IPS-20b (cell line): ENCODE data around the gene PDE1C.
"Not testable (repeated sequence)": the region's sequence is repeated elsewhere in the genome, so short reads cannot be mapped to it uniquely, and the experiment has no call there.

Source experiments
- H3K27ac ChIP-seq: one replicate; pipeline ENCODE4 v1.5.1; 2013; ENCODE audit warnings: low read length
- H3K27me3 ChIP-seq: 2 replicates; pipeline ENCODE4 v1.6.1; 2013; ENCODE audit warnings: mild to moderate bottlenecking, low read length, inconsistent platforms; ENCODE audit not compliant: insufficient read depth
- H3K36me3 ChIP-seq: 2 replicates; pipeline ENCODE4 v1.6.1; 2013; ENCODE audit warnings: low read depth, mild to moderate bottlenecking, inconsistent platforms, low read length, moderate library complexity; ENCODE audit not compliant: insufficient read depth
- H3K4me1 ChIP-seq: 2 replicates; pipeline ENCODE4 v1.6.1; 2013; ENCODE audit warnings: mild to moderate bottlenecking, control low read depth, inconsistent platforms, low read length, moderate library complexity; ENCODE audit not compliant: insufficient read depth
- H3K4me3 ChIP-seq: 2 replicates; pipeline ENCODE4 v1.5.1; 2013; ENCODE audit warnings: mild to moderate bottlenecking, low read length, inconsistent platforms
- H3K9ac ChIP-seq: 2 replicates; pipeline ENCODE4 v1.6.1; 2013; ENCODE audit warnings: low read depth, mild to moderate bottlenecking, inconsistent platforms, low read length, moderate library complexity
- H3K9me3 ChIP-seq: 2 replicates; pipeline ENCODE4 v1.6.1; 2013; ENCODE audit warnings: mild to moderate bottlenecking, low read depth, low read length, inconsistent platforms; ENCODE audit not compliant: insufficient read depth

PDE1C gene

GRCh38 chr7:32093415-32094408, 23.5 kb upstream of the PDE1C start:
- H3K36me3 ChIP-seq = no peaks in the 10 kb centered on the region
- H3K9ac ChIP-seq = no peak overlapping the region
- no peaks in the 10 kb centered on the region for H3K9me3 ChIP-seq
- H3K27me3 ChIP-seq = no peaks in the 10 kb centered on the region
- H3K4me3 ChIP-seq = no peak overlapping the region
- no peaks in the 10 kb centered on the region; the same call in 1 of the 2 replicates for H3K4me1 ChIP-seq
- no peak overlapping the region for H3K27ac ChIP-seq

- no peak overlapping the region for H3K9ac ChIP-seq
- H3K9me3 ChIP-seq = no peaks in the 10 kb centered on the region
Measured at GRCh38 chr7:32092346-32092745, 22.1 kb upstream of the PDE1C start.

GRCh38 chr7:32091608-32092210, 21.5 kb upstream of the PDE1C start:
- Histone ChIP-seq H3K27me3 (no peaks in the 10 kb centered on the region), H3K4me3 (no peak overlapping the region), H3K4me1 (no peaks in the 10 kb centered on the region; the same call in 1 of the 2 replicates), H3K9ac (no peak overlapping the region), H3K27ac (no peak overlapping the region), H3K9me3 (no peaks in the 10 kb centered on the region), H3K36me3 (no peaks in the 10 kb centered on the region)

More at GRCh38 chr7:32092346-32092745, 22.1 kb upstream of the PDE1C start:
- Histone ChIP-seq H3K27ac (no peak overlapping the region), H3K4me1 (no peaks in the 10 kb centered on the region; the same call in 1 of the 2 replicates), H3K36me3 (no peaks in the 10 kb centered on the region), H3K27me3 (no peaks in the 10 kb centered on the region), H3K4me3 (no peak overlapping the region)

GRCh38 chr7:32089678-32090077, 19.5 kb upstream of the PDE1C start:
- H3K27ac ChIP-seq = no peak overlapping the region
- H3K36me3 ChIP-seq = no peaks in the 10 kb centered on the region
- no peak overlapping the region for H3K4me3 ChIP-seq
- H3K9me3 ChIP-seq = no peaks in the 10 kb centered on the region
- H3K4me1 ChIP-seq = no peaks in the 10 kb centered on the region; the same call in 1 of the 2 replicates
- no peak overlapping the region for H3K9ac ChIP-seq
- H3K27me3 ChIP-seq = no peaks in the 10 kb centered on the region

- H3K27ac ChIP-seq = no peak overlapping the region
- H3K4me1 ChIP-seq = no peaks in the 10 kb centered on the region; the same call in 1 of the 2 replicates
- H3K36me3 ChIP-seq = no peaks in the 10 kb centered on the region
- no peaks in the 10 kb centered on the region for H3K9me3 ChIP-seq
- H3K27me3 ChIP-seq = no peaks in the 10 kb centered on the region
- H3K9ac ChIP-seq = no peak overlapping the region
- no peak overlapping the region for H3K4me3 ChIP-seq
Measured at GRCh38 chr7:32089256-32089655, 19.0 kb upstream of the PDE1C start.

GRCh38 chr7:32088451-32088881, 18.3 kb upstream of the PDE1C start:
- H3K9me3 ChIP-seq = no peaks in the 10 kb centered on the region
- no peaks in the 10 kb centered on the region for H3K27me3 ChIP-seq
- no peak overlapping the region for H3K4me3 ChIP-seq
- no peaks in the 10 kb centered on the region for H3K36me3 ChIP-seq
- H3K27ac ChIP-seq = no peak overlapping the region
- H3K9ac ChIP-seq = no peak overlapping the region
- no peaks in the 10 kb centered on the region; the same call in 1 of the 2 replicates for H3K4me1 ChIP-seq

DNA sequence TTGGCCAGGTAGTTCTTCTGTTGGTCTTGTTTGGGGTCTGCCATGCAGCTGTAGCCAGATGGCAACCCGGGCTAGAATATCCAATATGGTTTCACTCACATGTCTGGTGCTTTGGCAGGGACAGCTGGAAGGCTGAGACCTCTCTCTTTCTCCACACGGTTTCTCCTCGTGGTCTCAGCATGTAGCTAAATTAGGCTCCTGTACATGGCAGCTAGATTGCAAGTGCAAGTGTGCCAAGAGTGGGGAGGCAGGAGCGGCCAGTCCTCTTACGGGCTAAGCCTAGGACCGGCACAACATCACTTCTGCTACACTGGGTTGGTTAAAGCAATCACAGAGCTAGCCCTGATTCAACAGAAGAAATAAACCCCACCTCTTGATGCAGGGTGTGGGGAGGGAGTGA, 9.3 kb upstream of the PDE1C start:
- H3K4me1 ChIP-seq = no peaks in the 10 kb centered on the region
- no peak overlapping the region for H3K9ac ChIP-seq
- H3K9me3 ChIP-seq = peaks cover 17% of the 10 kb centered on the region
- peaks cover 5% of the 10 kb centered on the region; the same call in 1 of the 2 replicates for H3K27me3 ChIP-seq
- H3K27ac ChIP-seq = no peak overlapping the region
- H3K4me3 ChIP-seq = no peak overlapping the region
- no peaks in the 10 kb centered on the region for H3K36me3 ChIP-seq

DNA sequence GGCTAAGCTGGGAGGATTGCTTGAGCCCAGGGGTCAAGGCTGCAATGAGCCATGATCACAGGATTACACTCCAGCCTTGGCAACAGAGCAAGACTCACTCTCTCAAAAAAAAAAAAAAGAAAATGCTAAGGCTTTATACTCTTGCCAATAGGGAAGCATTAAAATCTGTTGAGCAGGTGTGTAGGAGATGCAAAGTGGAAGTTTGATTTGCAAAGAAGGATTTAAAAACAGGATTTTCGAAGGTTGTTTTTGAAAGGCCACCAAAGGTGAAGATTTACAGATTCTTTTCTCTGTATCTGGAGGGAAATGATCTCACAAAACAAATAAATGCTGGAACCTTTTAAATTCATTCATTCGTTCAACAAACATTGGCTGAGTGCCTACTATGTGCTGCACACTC, 8.6 kb upstream of the PDE1C start:
- Histone ChIP-seq H3K9me3 (peaks cover 17% of the 10 kb centered on the region), H3K4me1 (peaks cover 2% of the 10 kb centered on the region; the same call in 1 of the 2 replicates), H3K36me3 (no peaks in the 10 kb centered on the region), H3K4me3 (no peak overlapping the region), H3K27ac (no peak overlapping the region), H3K9ac (no peak overlapping the region), H3K27me3 (peaks cover 12% of the 10 kb centered on the region; the same call in 1 of the 2 replicates)

DNA sequence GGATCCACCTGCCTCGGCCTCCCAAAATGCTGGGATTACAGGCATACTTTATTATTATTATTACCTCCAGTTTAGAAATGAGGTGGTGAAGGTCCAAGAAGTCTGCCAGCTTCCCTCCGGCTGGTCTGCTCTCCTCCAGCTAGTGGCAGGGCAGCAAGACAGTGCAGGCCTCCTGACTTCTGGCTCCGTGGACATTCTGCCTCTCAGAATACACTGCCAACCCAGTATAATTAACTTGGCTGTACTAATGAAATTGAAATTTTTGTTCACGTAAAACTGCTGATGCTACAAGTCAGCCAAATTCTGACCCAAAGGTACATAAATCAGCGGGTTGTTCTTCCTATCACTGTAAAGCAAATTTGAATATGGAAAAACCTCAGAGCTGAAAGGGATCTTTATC, 7.6 kb upstream of the PDE1C start:
- Histone ChIP-seq H3K4me1 (peaks cover 2% of the 10 kb centered on the region; the same call in 1 of the 2 replicates), H3K27me3 (peaks cover 20% of the 10 kb centered on the region), H3K4me3 (no peak overlapping the region), H3K9ac (no peak overlapping the region), H3K36me3 (no peaks in the 10 kb centered on the region), H3K27ac (no peak overlapping the region), H3K9me3 (peaks cover 17% of the 10 kb centered on the region)

DNA sequence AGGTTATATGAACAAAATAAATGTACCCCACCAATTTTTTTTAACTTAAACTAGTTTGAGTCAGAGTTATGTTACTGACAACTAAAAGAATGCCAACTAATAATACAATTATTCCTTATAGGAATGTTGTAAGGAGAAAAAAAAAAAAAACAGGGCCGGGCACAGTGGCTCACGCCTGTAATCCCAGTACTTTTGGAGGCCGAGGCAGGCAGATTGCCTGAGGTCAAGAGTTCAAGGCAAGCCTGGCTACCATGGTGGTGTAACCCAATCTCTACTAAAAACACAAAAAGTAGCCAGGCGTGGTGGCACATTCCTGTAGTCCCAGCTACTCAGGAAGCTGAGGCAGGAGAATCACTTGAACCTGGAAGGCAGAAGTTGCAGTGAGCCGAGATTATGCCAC, 6.6 kb upstream of the PDE1C start:
- H3K4me3 ChIP-seq, H3K4me1 ChIP-seq, H3K36me3 ChIP-seq, H3K9ac ChIP-seq, H3K27ac ChIP-seq: not testable (repeated sequence)
- Histone ChIP-seq H3K27me3 (peaks cover 30% of the 10 kb centered on the region), H3K9me3 (peaks cover 17% of the 10 kb centered on the region)

DNA sequence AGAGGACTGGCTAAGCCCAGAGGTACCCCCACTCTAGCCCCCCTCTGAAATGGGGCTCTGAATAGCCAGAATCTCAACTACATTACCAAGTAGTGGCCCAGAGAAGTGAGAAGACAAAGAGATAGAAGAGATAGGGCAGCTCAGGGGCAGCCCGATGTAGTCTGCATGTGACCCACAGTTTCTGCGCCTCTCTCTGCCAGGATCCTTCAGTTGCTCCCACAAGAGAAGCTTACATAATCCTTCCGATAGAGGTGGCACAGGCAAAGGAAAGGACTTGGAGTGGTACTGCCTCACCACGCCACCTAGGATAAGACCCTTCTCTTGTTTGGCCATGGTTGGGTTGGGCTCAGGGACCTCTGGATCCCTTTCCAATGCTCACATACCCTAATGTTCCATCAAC, 5.4 kb upstream of the PDE1C start:
- no peak overlapping the region for H3K27ac ChIP-seq
- H3K4me3 ChIP-seq = no peak overlapping the region
- peaks cover 6% of the 10 kb centered on the region; the same call in 1 of the 2 replicates for H3K9me3 ChIP-seq
- H3K27me3 ChIP-seq = peaks cover 42% of the 10 kb centered on the region
- H3K9ac ChIP-seq = no peak overlapping the region
- no peaks in the 10 kb centered on the region for H3K36me3 ChIP-seq
- H3K4me1 ChIP-seq = peaks cover 2% of the 10 kb centered on the region; the same call in 1 of the 2 replicates
